Measurements from ENCODE around the gene DYRK1B. TPM values are rescaled to one million over a fixed set of nuclear protein-coding genes. Genes with fewer than 3 reads are reported as not detected.

DYRK1B gene
- total RNA-seq, 1 experiment from 2014 or later = 12.2 TPM

DNA sequence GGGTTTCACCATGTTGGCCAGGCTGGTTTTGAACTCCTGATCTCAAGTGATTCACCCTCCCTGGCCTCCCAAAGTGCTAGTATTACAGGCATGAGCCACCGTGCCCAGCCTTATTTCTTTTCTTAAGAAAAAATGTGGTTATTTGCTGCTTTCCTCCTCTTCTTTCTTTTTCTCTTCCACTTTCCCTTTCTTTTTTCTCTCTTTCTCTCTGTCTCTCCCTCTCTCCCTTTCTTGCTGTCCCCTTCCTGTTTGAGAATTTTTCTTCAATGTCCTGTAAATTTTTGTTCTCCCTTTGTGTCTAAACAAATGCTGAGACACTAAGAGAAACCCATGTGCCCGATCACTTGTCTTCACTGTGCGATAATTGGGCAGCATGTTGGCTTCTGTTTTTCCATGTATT lies 53.1 kb downstream of the DYRK1B start:
- CTCF ChIA-PET = interaction anchor here (1.6 kb wide), 1 partner anchor 14 kb away, joined by 4 read pairs; no protein-coding TSS in a partner anchor
- no peak for DNase-seq (ENCODE audit: low spot score)
- Mint-ChIP-seq H3K4me1 (no peaks in the 10 kb centered on the region), H3K9me3 (no peaks in the 10 kb centered on the region), H3K4me3 (no peak overlapping the region), H3K27ac (no peak overlapping the region), H3K36me3 (no peaks in the 10 kb centered on the region), H3K27me3 (ENCODE audit: low read depth) (peaks cover 24% of the 10 kb centered on the region)
- POLR2A ChIA-PET = no interaction called here
- TF ChIP-seq PREB (CRISPR knock-in tag; IDR thresholded peaks at IDR 0.05; ENCODE audit: borderline replicate concordance) (no peak), NR1H2 (CRISPR knock-in tag; IDR thresholded peaks at IDR 0.05) (no peak), GRHL2 (CRISPR knock-in tag; IDR thresholded peaks at IDR 0.05; ENCODE audit: insufficient replicate concordance, severe bottlenecking) (no peak), USF2 (CRISPR knock-in tag; IDR thresholded peaks at IDR 0.05) (no peak), AFF4 (CRISPR knock-in tag; IDR thresholded peaks at IDR 0.05; ENCODE audit: borderline replicate concordance) (no peak), SP1 (CRISPR knock-in tag; conservative IDR thresholded peaks at IDR 0.05) (no peak), ZSCAN18 (CRISPR knock-in tag; IDR thresholded peaks at IDR 0.05) (no peak), RELA (CRISPR knock-in tag; IDR thresholded peaks at IDR 0.05; ENCODE audit: borderline replicate concordance) (no peak), NR2C2 (CRISPR knock-in tag; IDR thresholded peaks at IDR 0.05) (no peak), CREB1 (CRISPR knock-in tag; IDR thresholded peaks at IDR 0.05) (no peak), ZNF671 (CRISPR knock-in tag; IDR thresholded peaks at IDR 0.05) (no peak), SMAD4 (CRISPR knock-in tag; IDR thresholded peaks at IDR 0.05) (no peak), ZNF396 (CRISPR knock-in tag; IDR thresholded peaks at IDR 0.05; ENCODE audit: borderline replicate concordance) (no peak), ZBTB21 (CRISPR knock-in tag; IDR thresholded peaks at IDR 0.05; ENCODE audit: borderline replicate concordance) (no peak), ZBTB43 (CRISPR knock-in tag; IDR thresholded peaks at IDR 0.05) (no peak)
- TF ChIP-seq, protein P1, sequence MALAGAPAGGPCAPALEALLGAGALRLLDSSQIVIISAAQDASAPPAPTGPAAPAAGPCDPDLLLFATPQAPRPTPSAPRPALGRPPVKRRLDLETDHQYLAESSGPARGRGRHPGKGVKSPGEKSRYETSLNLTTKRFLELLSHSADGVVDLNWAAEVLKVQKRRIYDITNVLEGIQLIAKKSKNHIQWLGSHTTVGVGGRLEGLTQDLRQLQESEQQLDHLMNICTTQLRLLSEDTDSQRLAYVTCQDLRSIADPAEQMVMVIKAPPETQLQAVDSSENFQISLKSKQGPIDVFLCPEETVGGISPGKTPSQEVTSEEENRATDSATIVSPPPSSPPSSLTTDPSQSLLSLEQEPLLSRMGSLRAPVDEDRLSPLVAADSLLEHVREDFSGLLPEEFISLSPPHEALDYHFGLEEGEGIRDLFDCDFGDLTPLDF (CRISPR knock-in tag; IDR thresholded peaks at IDR 0.05) = no peak
- TF ChIP-seq, protein P2, sequence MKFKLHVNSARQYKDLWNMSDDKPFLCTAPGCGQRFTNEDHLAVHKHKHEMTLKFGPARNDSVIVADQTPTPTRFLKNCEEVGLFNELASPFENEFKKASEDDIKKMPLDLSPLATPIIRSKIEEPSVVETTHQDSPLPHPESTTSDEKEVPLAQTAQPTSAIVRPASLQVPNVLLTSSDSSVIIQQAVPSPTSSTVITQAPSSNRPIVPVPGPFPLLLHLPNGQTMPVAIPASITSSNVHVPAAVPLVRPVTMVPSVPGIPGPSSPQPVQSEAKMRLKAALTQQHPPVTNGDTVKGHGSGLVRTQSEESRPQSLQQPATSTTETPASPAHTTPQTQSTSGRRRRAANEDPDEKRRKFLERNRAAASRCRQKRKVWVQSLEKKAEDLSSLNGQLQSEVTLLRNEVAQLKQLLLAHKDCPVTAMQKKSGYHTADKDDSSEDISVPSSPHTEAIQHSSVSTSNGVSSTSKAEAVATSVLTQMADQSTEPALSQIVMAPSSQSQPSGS (CRISPR knock-in tag; IDR thresholded peaks at IDR 0.05; ENCODE audit: borderline replicate concordance, low read depth) = no peak
- TF ChIP-seq, protein P3, sequence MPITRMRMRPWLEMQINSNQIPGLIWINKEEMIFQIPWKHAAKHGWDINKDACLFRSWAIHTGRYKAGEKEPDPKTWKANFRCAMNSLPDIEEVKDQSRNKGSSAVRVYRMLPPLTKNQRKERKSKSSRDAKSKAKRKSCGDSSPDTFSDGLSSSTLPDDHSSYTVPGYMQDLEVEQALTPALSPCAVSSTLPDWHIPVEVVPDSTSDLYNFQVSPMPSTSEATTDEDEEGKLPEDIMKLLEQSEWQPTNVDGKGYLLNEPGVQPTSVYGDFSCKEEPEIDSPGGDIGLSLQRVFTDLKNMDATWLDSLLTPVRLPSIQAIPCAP (CRISPR knock-in tag; IDR thresholded peaks at IDR 0.05) = no peak
- no peak for ATAC-seq

All from WTC11 (cell line).